PC-9 (cell line): ENCODE results near the gene PYGB. TPM values are rescaled to one million over a fixed set of nuclear protein-coding genes. Genes with fewer than 3 reads are reported as not detected.
A peak's percentile ranks its signal among the peaks of the same experiment; 100 is the strongest.

Experiments used
- BruUV-seq: library from RNA; stranded (reverse); fragments of 400-500 nt; replicated peaks from 2 replicates; lab custom pipeline; 2021; lab: Mats Ljungman, UMichigan
- CTCF ChIA-PET: fragments of 300-600 bp; sonication (Branson Sonifier 250); formaldehyde crosslinking; loops from one replicate; lab custom pipeline; 2022; ENCODE audit warnings: antibody characterized with exemption; lab: Charles Lee
- POLR2A ChIA-PET: fragments of 300-600 bp; sonication (Branson Sonifier 250); formaldehyde crosslinking; loops from one replicate; lab custom pipeline; 2022; ENCODE audit warnings: antibody characterized with exemption; ENCODE audit not compliant: unreplicated experiment; lab: Charles Lee
- DNase-seq, 2 experiments: peaks; one replicate each; pipeline versions ENCODE4 v3.0.0 to v3.0.0-alpha.2; 2015 to 2022; ENCODE audit warnings: mixed read lengths in 1 of 2
- H2AFZ ChIP-seq: fragments of 200-600 bp; sonication (generic); 2 replicates; pipeline ENCODE4 v1.8.1; 2017; ENCODE audit warnings: antibody characterized with exemption
- H3F3A ChIP-seq: fragments of 200-600 bp; sonication (generic); 2 replicates; pipeline ENCODE4 v1.8.1; 2017; ENCODE audit warnings: antibody characterized with exemption, mild to moderate bottlenecking, low read depth; ENCODE audit not compliant: insufficient read depth
- H3K27ac ChIP-seq: fragments of 200-600 bp; sonication (generic); 2 replicates; pipeline ENCODE4 v1.6.1; 2016; ENCODE audit warnings: mixed run types
- H3K27me3 ChIP-seq: fragments of 200-600 bp; sonication (generic); 2 replicates; pipeline ENCODE4 v1.6.1; 2016; ENCODE audit warnings: low read depth, mixed run types; ENCODE audit not compliant: insufficient read depth
- H3K36me3 ChIP-seq: fragments of 200-600 bp; sonication (generic); 2 replicates; pipeline ENCODE4 v1.6.1; 2016; ENCODE audit warnings: low read depth, mixed run types
- H3K4me1 ChIP-seq: fragments of 200-600 bp; sonication (generic); replicated peaks from 2 replicates; pipeline ENCODE4 v1.6.1; 2016; ENCODE audit warnings: mixed run types; ENCODE audit not compliant: insufficient read depth
- H3K4me2 ChIP-seq: fragments of 200-600 bp; sonication (generic); 2 replicates; pipeline ENCODE4 v1.6.1; 2017; ENCODE audit warnings: mixed run types
- H3K4me3 ChIP-seq: fragments of 200-600 bp; sonication (generic); 2 replicates; pipeline ENCODE4 v1.6.1; 2016; ENCODE audit warnings: mixed run types
- H3K79me2 ChIP-seq: fragments of 200-600 bp; sonication (generic); 2 replicates; pipeline ENCODE4 v1.6.1; 2017; ENCODE audit warnings: low read depth, mixed run types
- H3K9me2 ChIP-seq: fragments of 200-600 bp; sonication (generic); 2 replicates; pipeline ENCODE4 v1.8.1; 2017; ENCODE audit warnings: mild to moderate bottlenecking; ENCODE audit not compliant: insufficient read depth
- H3K9me3 ChIP-seq: fragments of 200-600 bp; sonication (generic); 2 replicates; pipeline ENCODE4 v1.8.1; 2016; ENCODE audit warnings: low read depth; ENCODE audit not compliant: insufficient read depth
- H4K20me1 ChIP-seq: fragments of 200-600 bp; sonication (generic); 2 replicates; pipeline ENCODE4 v1.8.1; 2017; ENCODE audit not compliant: insufficient read depth
- EZH2 ChIP-seq: fragments of 200-600 bp; sonication (generic); IDR thresholded peaks from 2 replicates; pipeline ENCODE4 v1.8.0; 2017; ENCODE audit warnings: antibody characterized with exemption, low read depth
- intact Hi-C: fragments of 100-400 bp; cut with micrococcal nuclease; formaldehyde crosslinking; loops from one replicate; pipeline ENCODE4 v1.10.0; 2022; ENCODE audit not compliant: unreplicated experiment
- total RNA-seq: library from RNA; stranded (reverse); gene quantifications from 2 replicates; pipeline ENCODE4 v1.2.3, GENCODE V29; 2021
- TF ChIP-seq, protein P1 (sequence below): fragments of 200-600 bp; sonication (generic); conservative IDR thresholded peaks from 2 replicates; pipeline ENCODE4 v1.6.1; 2017; ENCODE audit warnings: mixed run types, antibody characterized with exemption, mild to moderate bottlenecking, moderate library complexity

The PYGB gene
- total RNA-seq, 1 experiment from 2014 or later: 133 TPM

DNA sequence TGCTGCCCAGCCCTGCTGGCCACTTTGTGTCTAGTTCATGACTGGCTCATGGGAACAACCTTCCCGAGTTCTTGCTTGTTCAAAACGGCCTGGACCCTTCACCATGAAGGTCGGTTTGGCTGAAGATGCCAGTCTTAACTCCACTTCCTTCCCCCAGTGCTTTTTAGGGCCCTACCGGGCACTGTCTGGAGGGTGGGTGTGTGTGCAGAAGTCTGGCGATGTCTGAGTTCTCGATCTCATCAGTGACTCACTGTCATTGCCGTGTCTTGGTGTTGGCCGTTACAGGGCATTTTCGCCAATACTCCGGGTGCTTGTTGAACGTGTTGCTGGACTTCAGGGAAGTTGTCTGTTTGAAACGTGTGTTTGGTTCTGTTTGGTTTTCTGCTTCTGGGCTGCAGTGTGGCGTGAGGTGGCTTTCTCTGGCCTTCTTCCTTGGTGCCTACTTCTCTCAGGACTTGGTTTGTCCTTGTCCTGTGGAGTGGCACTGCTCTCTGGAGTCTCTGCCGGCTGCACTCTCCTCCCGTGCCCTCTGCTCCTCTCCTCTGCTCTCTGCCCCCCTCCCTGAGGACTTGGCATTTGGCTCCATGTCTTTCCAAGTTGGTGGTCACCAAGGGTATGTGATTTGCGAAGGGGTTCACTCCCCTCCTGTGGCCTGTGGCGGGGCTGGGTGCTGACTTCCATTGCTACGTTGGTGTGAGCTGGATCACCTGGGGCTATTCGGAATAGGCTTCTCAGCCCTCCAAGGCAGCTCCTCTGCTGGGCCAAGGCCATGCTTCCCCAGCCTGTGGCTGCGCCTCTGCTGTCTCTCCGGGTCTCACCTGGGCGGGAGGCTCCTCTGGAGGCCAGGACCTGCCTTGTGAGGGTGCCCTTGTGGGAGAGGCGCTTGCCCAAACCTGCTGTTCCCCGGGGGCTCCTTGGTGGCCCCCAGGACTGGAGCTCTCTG is 38.2 kb downstream of the PYGB start:
- intact Hi-C loops: no loop called here
- no peaks in the 10 kb centered on the region for H3K4me1 ChIP-seq
- H3K27ac ChIP-seq: no peak overlapping the region
- TF ChIP-seq, protein P1, sequence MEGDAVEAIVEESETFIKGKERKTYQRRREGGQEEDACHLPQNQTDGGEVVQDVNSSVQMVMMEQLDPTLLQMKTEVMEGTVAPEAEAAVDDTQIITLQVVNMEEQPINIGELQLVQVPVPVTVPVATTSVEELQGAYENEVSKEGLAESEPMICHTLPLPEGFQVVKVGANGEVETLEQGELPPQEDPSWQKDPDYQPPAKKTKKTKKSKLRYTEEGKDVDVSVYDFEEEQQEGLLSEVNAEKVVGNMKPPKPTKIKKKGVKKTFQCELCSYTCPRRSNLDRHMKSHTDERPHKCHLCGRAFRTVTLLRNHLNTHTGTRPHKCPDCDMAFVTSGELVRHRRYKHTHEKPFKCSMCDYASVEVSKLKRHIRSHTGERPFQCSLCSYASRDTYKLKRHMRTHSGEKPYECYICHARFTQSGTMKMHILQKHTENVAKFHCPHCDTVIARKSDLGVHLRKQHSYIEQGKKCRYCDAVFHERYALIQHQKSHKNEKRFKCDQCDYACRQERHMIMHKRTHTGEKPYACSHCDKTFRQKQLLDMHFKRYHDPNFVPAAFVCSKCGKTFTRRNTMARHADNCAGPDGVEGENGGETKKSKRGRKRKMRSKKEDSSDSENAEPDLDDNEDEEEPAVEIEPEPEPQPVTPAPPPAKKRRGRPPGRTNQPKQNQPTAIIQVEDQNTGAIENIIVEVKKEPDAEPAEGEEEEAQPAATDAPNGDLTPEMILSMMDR: no peak
- no peak for TF ChIP-seq EZH2
- no peak overlapping the region for H3K4me2 ChIP-seq
- ChIA-PET POLR2A (no interaction called here), CTCF (no interaction called here)
- no peak overlapping the region for H3K4me3 ChIP-seq
- H3K9me3 ChIP-seq: no peaks in the 10 kb centered on the region
- BruUV-seq: no TSS peak
- no peak overlapping the region for H2AFZ ChIP-seq
- peaks cover 11% of the 10 kb centered on the region; the same call in 1 of the 2 replicates for H3F3A ChIP-seq
- DNase-seq: peak in 1 of 2 experiments; percentile 21
- H4K20me1 ChIP-seq: peaks cover 21% of the 10 kb centered on the region; the same call in 1 of the 2 replicates
- no peaks in the 10 kb centered on the region for H3K79me2 ChIP-seq
- no peaks in the 10 kb centered on the region for H3K27me3 ChIP-seq
- H3K9me2 ChIP-seq: no peaks in the 10 kb centered on the region
- H3K36me3 ChIP-seq: peaks cover 12% of the 10 kb centered on the region

DNA sequence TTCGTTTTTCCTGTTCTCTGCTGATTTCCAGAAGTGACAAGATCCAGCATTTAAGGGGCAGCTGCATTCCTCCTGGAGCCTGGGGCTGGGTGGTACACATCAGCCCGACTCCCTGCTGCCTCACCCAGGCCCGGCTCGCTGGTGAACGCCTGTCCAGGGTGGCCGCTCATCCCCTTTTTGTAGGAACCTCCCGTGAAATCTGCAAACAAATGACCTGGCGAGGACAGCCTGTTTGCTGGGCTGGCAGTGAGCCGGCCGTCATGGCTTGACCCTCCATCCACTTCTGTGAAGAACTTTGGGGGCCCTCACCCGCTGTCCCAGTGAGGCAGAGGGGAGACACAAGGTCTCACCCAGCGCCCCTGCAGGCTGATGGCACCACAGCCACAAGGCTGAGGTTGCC is 39.0 kb downstream of the PYGB start:
- Histone ChIP-seq H3K27me3 (no peaks in the 10 kb centered on the region), H3K79me2 (no peaks in the 10 kb centered on the region), H2AFZ (no peak overlapping the region), H3K9me3 (no peaks in the 10 kb centered on the region), H3K27ac (no peak overlapping the region), H3K4me1 (no peaks in the 10 kb centered on the region), H3K36me3 (peaks cover 12% of the 10 kb centered on the region), H4K20me1 (peaks cover 18% of the 10 kb centered on the region; the same call in 1 of the 2 replicates), H3K4me2 (no peak overlapping the region), H3K4me3 (no peak overlapping the region), H3K9me2 (no peaks in the 10 kb centered on the region), H3F3A (peaks cover 11% of the 10 kb centered on the region; the same call in 1 of the 2 replicates)
- BruUV-seq: no TSS peak
- ChIA-PET POLR2A (no interaction called here), CTCF (no interaction called here)
- TF ChIP-seq, protein P1: no peak
- no peak for TF ChIP-seq EZH2
- DNase-seq: peak in 1 of 2 experiments; percentile 8
- intact Hi-C loops: no loop called here

DNA sequence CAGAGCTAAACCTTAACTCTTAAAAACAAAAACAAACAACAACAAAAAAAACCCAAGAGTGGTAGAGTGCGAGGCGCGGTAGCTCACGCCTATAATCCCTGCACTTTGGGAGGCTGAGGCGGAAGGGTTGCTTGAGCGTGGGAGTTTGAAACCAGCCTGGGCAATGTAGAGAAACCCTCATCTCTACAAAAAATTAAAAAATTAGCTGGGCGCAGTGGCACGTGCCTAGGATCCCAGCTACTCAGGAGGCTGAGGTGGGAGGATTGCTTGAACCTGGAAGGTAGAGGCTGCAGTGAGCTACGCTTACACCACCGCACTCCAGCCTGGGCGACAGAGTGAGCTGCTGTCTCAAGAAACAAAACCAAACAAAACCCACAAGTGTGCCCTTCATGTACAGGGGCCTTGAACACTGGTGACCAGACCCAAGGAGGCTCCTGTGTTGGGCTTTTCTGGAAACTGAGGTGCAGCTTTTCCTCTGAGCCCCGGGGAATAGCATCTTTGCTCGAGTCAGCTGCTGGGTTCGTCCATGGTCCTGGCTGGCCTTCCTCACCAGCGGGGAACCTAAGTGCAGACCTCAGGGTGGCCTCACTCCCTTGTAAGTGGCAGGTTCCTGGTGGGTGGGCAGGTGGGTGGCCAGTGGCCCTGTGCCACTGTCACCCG is 39.9 kb downstream of the PYGB start:
- no peak overlapping the region for H2AFZ ChIP-seq
- TSS peak; percentile 8 for BruUV-seq
- peaks cover 12% of the 10 kb centered on the region for H3K36me3 ChIP-seq
- no peaks in the 10 kb centered on the region for H3K27me3 ChIP-seq
- POLR2A ChIA-PET: no interaction called here
- no peak overlapping the region for H3K4me2 ChIP-seq
- H3K79me2 ChIP-seq: no peaks in the 10 kb centered on the region
- H3K4me3 ChIP-seq: no peak overlapping the region
- DNase-seq: peak in 1 of 2 experiments; percentile 20
- TF ChIP-seq, protein P1: no peak
- TF ChIP-seq EZH2: no peak
- H3F3A ChIP-seq: peaks cover 11% of the 10 kb centered on the region; the same call in 1 of the 2 replicates
- H3K4me1 ChIP-seq: no peaks in the 10 kb centered on the region
- H3K9me3 ChIP-seq: no peaks in the 10 kb centered on the region
- intact Hi-C loops: no loop called here
- H3K27ac ChIP-seq: no peak overlapping the region
- CTCF ChIA-PET: interaction anchor here (0.5 kb wide), 1 partner anchor 67 kb away, joined by 5 read pairs; no protein-coding TSS in a partner anchor
- H4K20me1 ChIP-seq: peaks cover 16% of the 10 kb centered on the region; the same call in 1 of the 2 replicates
- H3K9me2 ChIP-seq: no peaks in the 10 kb centered on the region
